GM18870 (cell line): Measurements from ENCODE around the gene ZFP36.
A peak's percentile ranks its signal among the peaks of the same experiment; 100 is the strongest.

ENCODE experiments used
- ATAC-seq: cut with Tn5 transposase; IDR thresholded peaks from one replicate; pipeline ENCODE4 v1.9.1; 2021; ENCODE audit warnings: moderate library complexity; ENCODE audit not compliant: unreplicated experiment

The ZFP36 gene

DNA sequence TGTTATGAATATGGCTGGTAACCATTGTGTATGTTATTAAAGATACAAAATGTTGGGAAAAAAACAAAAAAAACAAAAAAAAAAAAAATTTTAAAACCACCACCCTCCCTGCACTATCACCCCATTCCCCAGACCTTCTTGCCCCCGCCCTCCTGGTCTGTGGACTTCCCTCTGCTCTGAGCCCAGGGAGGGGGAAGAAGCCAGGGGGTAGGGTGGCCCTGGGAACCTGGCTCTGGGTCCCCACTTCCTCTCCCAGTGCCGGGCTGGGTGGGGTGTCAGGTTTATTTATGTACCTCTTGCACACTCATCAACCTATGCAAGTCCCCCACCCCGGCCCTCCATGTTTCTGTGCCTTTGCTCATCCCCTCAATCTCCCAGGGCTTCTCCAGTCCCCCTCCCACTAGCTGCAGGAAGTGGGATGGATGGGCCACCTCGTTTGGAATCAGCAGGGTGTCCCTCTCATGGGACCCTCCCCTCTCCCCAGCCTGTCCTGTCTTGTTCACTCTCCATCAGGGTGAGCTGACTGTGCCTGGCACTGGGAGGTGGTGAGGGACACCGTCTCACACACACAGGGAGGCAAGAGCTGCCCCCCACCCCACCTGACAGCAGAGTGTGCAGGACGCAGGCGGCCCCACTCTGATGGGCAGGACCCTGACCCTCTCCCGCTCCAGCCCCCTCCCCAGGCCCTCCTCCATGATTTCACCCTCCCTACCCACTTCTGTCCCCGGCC is 21.6 kb upstream of the ZFP36 start:
- no peak for ATAC-seq

DNA sequence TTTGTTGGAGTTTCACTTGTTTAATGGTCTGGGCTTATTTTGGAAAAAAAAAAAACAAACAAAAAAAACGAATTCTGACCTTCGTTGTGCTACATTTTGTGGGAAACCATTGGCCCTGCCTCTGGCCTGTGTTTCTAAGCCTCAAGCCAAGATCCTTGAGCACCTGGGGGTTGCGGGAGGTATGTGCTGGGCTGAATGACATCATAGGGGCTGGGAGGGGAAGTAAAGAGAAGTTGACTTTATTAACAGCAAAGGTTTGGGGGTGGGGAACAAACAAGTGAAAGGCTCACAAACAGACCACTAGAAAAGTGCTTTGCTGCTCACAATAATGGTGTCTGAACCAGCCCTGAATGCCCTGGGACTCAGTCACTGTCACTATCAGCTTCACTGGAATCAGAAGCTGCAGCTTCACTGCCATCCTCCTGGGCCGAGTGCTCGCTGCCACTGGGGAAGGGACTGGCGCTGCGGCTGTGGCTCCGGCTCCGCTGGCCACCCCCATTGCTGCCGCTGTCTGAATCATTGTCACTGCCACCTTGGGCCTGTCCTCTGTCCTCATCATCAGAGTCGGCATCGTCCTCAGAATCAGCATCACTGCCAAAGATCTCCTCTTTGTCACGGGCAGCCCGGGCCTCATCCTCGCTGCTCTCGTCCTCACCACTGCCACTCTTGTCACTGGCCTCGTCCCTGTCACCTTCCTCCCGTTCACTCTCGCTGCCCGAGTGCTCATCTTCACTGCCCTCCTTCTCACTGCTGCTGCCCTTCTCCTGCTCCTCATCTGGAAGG is 20.8 kb upstream of the ZFP36 start:
- ATAC-seq = no peak

DNA sequence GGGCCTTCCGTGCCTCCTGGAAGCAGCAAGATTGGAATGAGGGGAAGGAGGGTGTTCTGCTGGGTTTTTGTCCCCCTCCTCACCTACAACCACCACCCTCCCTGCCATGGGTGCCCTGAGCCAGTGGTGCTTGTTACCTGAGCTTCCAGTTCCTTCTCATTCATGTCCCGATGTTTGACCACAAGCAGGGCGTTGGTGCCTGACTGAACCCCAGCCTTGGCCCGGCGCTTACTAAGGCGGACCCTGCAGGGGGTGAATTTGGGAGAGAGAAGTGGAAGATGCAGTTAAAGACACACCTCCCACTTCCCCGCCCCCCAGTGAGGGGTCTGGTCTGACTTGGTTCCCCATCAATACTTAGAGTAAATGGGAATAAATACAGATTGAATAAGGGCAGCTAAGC is 20.1 kb upstream of the ZFP36 start:
- no peak for ATAC-seq

DNA sequence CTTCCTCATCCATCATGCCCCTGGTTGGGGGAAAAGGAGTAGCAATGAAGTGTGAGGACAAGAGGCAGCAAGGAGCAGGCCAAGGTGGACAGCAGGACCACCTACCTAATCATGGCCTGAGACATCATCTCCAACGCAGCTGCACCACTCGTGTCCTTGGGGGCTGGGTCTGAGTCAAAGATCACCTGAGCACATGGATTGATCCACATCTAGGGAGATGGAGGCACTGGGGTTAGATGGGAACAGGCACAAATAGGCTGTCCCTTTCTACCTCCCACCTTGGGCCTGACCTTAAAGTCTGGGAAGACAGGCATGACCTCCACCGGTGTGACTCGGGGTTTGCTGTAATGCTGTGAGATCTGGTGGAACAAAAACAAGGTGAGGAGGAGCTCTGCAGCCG is 18.0 kb upstream of the ZFP36 start:
- ATAC-seq = no peak

DNA sequence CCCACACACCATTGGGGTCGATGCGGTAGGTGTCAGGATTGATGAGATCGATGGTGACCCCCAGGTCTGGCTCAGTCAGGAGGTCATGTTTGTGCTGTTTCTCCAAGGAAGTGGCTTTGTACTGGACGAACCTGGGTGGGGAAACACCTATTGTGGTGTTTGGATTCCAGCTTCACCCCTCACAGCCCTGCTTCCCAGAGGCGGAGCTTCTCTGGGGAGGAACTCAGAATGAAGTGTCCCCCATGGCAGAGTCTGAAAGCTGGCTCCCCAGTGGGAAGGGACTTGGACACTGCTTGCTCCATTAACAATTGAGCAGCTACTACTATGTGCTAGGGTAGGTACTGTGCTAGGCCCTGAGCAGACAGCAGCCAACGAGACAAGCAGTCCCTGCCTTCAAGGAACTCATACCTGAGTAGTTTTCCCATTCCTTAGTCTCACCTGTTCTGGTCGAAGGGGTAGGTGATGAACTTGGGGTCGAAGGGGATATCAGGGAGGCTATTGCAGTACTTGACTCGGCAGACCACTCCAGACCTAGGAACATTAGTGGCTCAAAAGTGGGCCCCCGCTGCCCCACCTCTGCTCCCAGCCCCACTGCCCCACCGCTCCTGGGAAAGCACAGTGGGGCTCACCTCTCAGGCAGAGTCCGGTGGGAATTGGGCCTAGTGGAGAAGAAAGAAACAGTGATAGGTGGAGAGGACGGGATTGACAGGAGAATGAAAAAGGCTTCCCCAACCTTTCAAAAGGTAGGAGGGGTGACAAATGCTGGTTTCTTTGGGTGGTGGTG is 16.8 kb upstream of the ZFP36 start:
- ATAC-seq = no peak

GRCh38 chr19:39390451-39390750 is 16.2 kb upstream of the ZFP36 start:
- no peak for ATAC-seq

GRCh38 chr19:39390751-39391437 is 15.8 kb upstream of the ZFP36 start, which contains the start of the genes MED29 and PAF1:
MED29 (plus strand) TSS chr19:39391378; CDS start chr19:39391423, 45 bp downstream.
PAF1 (minus strand) TSS chr19:39391106; CDS start chr19:39390864, 242 bp downstream.
- ATAC-seq = peak; percentile 95

- no peak for ATAC-seq
These were observed 9.0 kb upstream of the ZFP36 start for GRCh38 chr19:39397360-39398296.

- ATAC-seq = no peak
These were observed 8.3 kb upstream of the ZFP36 start for GRCh38 chr19:39398297-39398864.

- ATAC-seq = no peak
These were observed 7.0 kb upstream of the ZFP36 start for GRCh38 chr19:39399668-39400050.

DNA sequence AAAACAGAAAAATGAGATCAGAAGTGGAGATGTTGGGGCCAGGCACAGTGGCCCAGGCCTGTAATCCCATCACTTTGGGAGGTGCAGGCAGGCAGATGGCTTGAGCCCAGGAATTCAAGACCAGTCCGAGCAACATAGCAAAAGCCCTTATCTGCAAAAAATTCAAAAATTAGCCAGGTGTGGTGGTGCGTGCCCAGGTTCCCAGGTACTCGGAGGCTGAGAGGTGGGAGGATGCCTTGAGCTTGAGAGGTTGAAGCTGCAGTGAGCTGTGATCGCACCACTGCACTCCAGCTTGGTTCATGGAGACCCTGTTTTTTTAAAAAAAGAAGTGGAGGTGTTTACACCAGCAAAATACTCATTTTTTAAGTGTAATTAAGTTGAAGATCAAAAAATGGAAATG is 6.6 kb upstream of the ZFP36 start:
- no peak for ATAC-seq

- peak; percentile 3 for ATAC-seq
These were observed 5.5 kb upstream of the ZFP36 start for GRCh38 chr19:39401070-39401548.

- ATAC-seq = peak; percentile 22
These were observed 4.9 kb upstream of the ZFP36 start for GRCh38 chr19:39401549-39402345.

DNA sequence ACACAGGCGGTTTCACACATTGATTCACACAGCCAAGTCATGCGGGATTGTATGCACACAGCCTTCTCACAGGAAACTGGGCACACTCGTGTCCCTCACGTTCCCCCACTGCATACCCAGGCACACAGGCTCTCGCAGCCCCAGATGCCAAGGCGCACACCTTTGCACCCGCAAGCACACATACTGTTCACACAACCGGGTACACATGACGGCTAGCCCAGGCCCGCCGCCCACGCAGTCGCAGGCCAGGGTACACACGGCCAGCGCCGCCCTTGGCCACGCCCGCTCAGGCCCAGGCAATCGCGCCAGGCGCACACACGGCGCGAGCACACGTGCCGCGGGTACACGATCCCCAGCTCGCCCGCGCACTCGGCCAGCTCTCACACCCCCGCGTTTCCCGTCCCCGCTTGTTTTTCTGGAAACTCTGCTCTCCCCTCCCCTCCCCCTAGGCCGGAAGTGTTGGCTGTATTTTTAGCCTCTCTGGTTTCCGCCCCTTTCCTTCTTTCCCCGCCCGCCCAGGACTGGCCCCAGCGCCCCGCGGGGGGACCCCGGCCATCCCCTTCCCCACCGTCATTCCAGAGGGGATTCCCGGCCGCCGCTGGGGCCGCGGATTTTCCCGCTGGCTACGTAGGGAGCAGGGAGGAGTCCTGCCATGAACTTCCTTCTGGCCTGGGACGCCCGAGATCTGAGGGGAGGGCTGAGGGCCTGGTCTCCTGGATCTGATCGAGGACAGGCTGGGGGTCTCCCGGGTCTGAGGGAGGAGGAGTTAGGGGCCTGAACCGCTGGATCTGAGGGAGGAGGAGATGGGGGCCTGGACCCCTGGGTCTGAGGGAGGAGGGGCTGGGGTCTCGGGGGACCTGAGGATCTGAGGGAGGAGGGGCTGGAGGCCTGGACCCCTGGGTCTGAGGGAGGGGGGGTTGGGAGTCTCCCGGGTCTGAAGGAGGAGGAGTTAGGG is 4.0 kb upstream of the ZFP36 start:
- peak; percentile 11 for ATAC-seq

DNA sequence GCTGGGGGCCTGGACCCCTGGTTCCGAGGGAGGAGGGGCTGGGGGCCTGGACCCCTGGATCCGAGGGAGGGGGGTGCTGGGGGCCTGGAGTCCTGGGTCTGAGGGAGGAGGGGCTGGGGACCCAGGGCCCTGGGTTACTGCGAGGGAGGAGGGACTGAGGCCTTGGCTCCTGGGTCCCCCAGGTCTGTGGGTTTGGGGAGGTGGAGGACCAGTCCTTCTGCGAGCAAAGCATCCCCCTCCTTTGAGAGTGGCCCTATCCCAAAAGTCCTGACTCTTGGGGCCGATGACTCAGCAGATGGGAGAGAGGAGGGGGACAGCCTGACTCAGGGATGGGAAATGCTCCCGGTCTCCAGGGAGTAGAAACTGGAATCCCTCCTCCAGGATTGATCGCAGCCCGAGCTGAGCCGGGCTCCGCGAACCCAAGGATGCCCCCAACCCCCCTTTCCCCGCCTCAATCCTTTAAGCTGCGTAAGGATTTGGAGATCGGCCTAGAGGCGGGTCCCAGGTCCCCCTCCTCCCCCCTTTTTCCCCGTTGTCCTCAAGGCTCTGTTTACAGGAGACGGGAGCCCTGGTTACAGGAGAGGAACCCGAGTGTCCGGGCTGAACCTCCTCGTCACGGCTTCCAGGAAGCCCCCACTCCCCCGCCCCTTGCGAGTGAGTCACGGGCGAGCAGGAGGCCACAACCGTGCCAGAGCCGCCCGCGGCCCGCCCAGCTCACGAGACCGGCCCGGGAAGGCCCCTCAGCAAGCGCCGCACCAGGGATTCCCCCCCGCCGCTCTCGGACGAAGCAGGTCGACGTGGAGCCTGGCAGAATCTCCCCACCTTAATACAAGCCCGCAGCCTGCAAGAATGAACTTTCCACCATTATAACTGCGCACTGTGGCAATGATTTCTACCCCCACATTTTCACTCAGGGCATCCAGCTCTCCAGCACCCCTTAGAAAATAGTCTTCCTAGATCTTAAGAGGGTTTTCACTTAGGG is 3.0 kb upstream of the ZFP36 start:
- no peak for ATAC-seq

GRCh38 chr19:39405261-39405957 is 1.2 kb upstream of the ZFP36 start:
- no peak for ATAC-seq
